Common myeloid progenitor, CD34-positive (primary cell): ENCODE measurements around the gene NAMPT.

Experiments
- CTCF ChIA-PET: fragments of 350-600 bp; sonication (Branson Sonifier 250); formaldehyde crosslinking; loops from one replicate; lab custom pipeline; 2021; ENCODE audit warnings: antibody characterized with exemption; lab: Charles Lee
- POLR2A ChIA-PET: fragments of 350-600 bp; sonication (Branson Sonifier 250); formaldehyde crosslinking; loops from one replicate; lab custom pipeline; 2021; ENCODE audit warnings: antibody characterized with exemption; lab: Charles Lee
- DNase-seq, 3 donors: peaks; one replicate each; pipeline versions ENCODE4 v3.0.0 to v3.0.0-alpha.2; 2013
- H3K27ac ChIP-seq, 2 experiments: 1 replicate in 1 of 2; 2 replicates in 1 of 2; pipeline ENCODE4 v1.7.0; 2013; ENCODE audit warnings: inconsistent platforms in 2 of 2, low read length in 2 of 2, mild to moderate bottlenecking in 2 of 2, low read depth in 1 of 2, moderate library complexity in 1 of 2; ENCODE audit not compliant: severe bottlenecking in 2 of 2, insufficient read depth in 1 of 2, poor library complexity in 1 of 2
- H3K27me3 ChIP-seq, 5 experiments: replicated peaks in 2 of 5; 1 replicate in 3 of 5; 2 replicates in 2 of 5; pipeline versions ENCODE4 v1.6.1 to v1.7.0; 2013; ENCODE audit warnings: low read length in 4 of 5, mild to moderate bottlenecking in 2 of 5, moderate library complexity in 2 of 5, inconsistent platforms in 1 of 5; ENCODE audit not compliant: insufficient read depth in 5 of 5, control insufficient read depth in 4 of 5
- H3K36me3 ChIP-seq, 4 experiments: 1 replicate in 2 of 4; 2 replicates in 2 of 4; pipeline versions ENCODE4 v1.6.1 to v1.7.0; 2013; ENCODE audit warnings: low read length in 3 of 4, control low read depth in 1 of 4, mild to moderate bottlenecking in 1 of 4; ENCODE audit not compliant: control insufficient read depth in 4 of 4, insufficient read depth in 4 of 4
- H3K4me1 ChIP-seq, 4 experiments: 1 replicate in 3 of 4; 2 replicates in 1 of 4; pipeline versions ENCODE4 v1.6.1 to v1.7.1; 2013; ENCODE audit warnings: low read length in 3 of 4, mild to moderate bottlenecking in 3 of 4, control low read depth in 1 of 4, inconsistent platforms in 1 of 4, moderate library complexity in 1 of 4; ENCODE audit not compliant: control insufficient read depth in 4 of 4, insufficient read depth in 4 of 4; ENCODE audit errors: control extremely low read depth in 1 of 4
- H3K4me3 ChIP-seq, 7 experiments: 1 replicate in 4 of 7; 2 replicates in 3 of 7; pipeline versions ENCODE4 v1.5.1 to v1.7.0; 2013; ENCODE audit warnings: mild to moderate bottlenecking in 7 of 7, low read length in 6 of 7, moderate library complexity in 6 of 7, inconsistent platforms in 2 of 7, low read depth in 2 of 7, control low read depth in 1 of 7; ENCODE audit not compliant: insufficient read depth in 4 of 7, control insufficient read depth in 1 of 7; ENCODE audit errors: extremely low read depth in 1 of 7
- H3K9me3 ChIP-seq, 5 experiments: 1 replicate in 4 of 5; 2 replicates in 1 of 5; pipeline versions ENCODE4 v1.6.1 to v1.7.1; 2013; ENCODE audit warnings: low read length in 4 of 5, mild to moderate bottlenecking in 2 of 5, inconsistent platforms in 1 of 5, low read depth in 1 of 5, moderate library complexity in 1 of 5; ENCODE audit not compliant: control insufficient read depth in 4 of 5, insufficient read depth in 2 of 5; ENCODE audit errors: control extremely low read depth in 1 of 5
- WGBS: methylation state at CpG from one replicate; pipeline ENCODE4 v1.1.5; 2013; ENCODE audit not compliant: insufficient coverage; 5-methylcytosine and 5-hydroxymethylcytosine counted together

Gene NAMPT

GRCh38 chr7:106222545-106222944 lies 62.2 kb downstream of the NAMPT start:
- ChIA-PET CTCF (no interaction called here), POLR2A (no interaction called here)
- no CpG with 5 or more reads among the region's 2 CpGs for WGBS
- Histone ChIP-seq H3K9me3 (no peaks in the 10 kb centered on the region), H3K4me1 (no peaks in the 10 kb centered on the region), H3K36me3 (no peaks in the 10 kb centered on the region), H3K27ac (no peak overlapping the region), H3K27me3 (peaks cover 0 to 7% (median 2%) of the 10 kb centered on the region in 5 experiments), H3K4me3 (no peak overlapping the region)
- no peak for DNase-seq

- H3K36me3 ChIP-seq, result no peaks in the 10 kb centered on the region
- no peaks in the 10 kb centered on the region for H3K9me3 ChIP-seq
- no peak for DNase-seq
- peaks cover 0 to 7% (median 2%) of the 10 kb centered on the region in 5 experiments for H3K27me3 ChIP-seq
- H3K4me1 ChIP-seq, result no peaks in the 10 kb centered on the region
- H3K4me3 ChIP-seq, result no peak overlapping the region
- no peak overlapping the region for H3K27ac ChIP-seq
- CTCF ChIA-PET, result interaction anchor here (0.6 kb wide), 1 partner anchor 521 kb away, joined by 3 read pairs; no protein-coding TSS in a partner anchor
- POLR2A ChIA-PET, result no interaction called here
- WGBS, result 86% methylated on average over 1 of the region's 3 CpGs
Observed at GRCh38 chr7:106220307-106220706, 64.5 kb downstream of the NAMPT start.

DNA sequence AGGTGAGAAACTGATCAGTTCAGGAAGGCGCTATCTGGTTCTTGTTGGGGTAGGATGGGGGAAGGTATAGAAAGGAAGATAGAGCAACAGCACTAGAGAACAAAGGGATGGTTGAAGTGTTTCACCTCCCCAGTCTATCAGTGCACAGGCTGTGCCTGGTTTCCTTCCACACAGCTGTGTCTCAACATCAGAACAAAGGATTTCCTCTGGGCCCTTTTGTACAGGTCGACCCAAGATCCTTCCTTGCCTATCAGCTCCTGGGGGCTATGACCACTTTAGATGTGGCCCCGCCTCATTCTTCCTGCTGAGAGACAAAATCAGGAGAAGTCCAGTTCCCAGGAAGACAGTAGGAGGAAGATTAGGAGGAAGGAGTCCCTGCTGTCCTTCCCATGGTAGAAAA lies 65.6 kb downstream of the NAMPT start:
- H3K27me3 ChIP-seq, result peaks cover 0 to 4% (median 0%) of the 10 kb centered on the region in 5 experiments
- H3K4me3 ChIP-seq, result no peak overlapping the region
- 80% methylated on average over 2 of the region's 3 CpGs for WGBS
- CTCF ChIA-PET, result no interaction called here
- DNase-seq, result no peak
- POLR2A ChIA-PET, result no interaction called here
- H3K27ac ChIP-seq, result no peak overlapping the region
- H3K36me3 ChIP-seq, result no peaks in the 10 kb centered on the region
- no peaks in the 10 kb centered on the region for H3K4me1 ChIP-seq
- H3K9me3 ChIP-seq, result no peaks in the 10 kb centered on the region

- CTCF ChIA-PET, result no interaction called here
- Histone ChIP-seq H3K36me3 (no peaks in the 10 kb centered on the region), H3K27ac (no peak overlapping the region), H3K9me3 (no peaks in the 10 kb centered on the region), H3K4me1 (no peaks in the 10 kb centered on the region), H3K27me3 (peaks cover 0 to 4% (median 0%) of the 10 kb centered on the region in 5 experiments), H3K4me3 (no peak overlapping the region)
- 97% methylated on average over 3 of the region's 3 CpGs for WGBS
- POLR2A ChIA-PET, result no interaction called here
- no peak for DNase-seq
Observed at GRCh38 chr7:106218546-106218945, 66.2 kb downstream of the NAMPT start.

- Histone ChIP-seq H3K9me3 (no peaks in the 10 kb centered on the region), H3K4me3 (no peak overlapping the region), H3K27ac (no peak overlapping the region), H3K4me1 (no peaks in the 10 kb centered on the region), H3K27me3 (peaks cover 0 to 4% (median 0%) of the 10 kb centered on the region in 5 experiments), H3K36me3 (no peaks in the 10 kb centered on the region)
- CTCF ChIA-PET, result no interaction called here
- WGBS, result 89% methylated on average over 6 of the region's 8 CpGs
- DNase-seq, result no peak
- POLR2A ChIA-PET, result no interaction called here
Observed at GRCh38 chr7:106216923-106217542, 67.8 kb downstream of the NAMPT start.

GRCh38 chr7:106216517-106216922 lies 68.3 kb downstream of the NAMPT start:
- DNase-seq, result peak; percentile 9 to 39 (median 36)
- peaks cover 0 to 4% (median 0%) of the 10 kb centered on the region in 5 experiments for H3K27me3 ChIP-seq
- H3K4me1 ChIP-seq, result no peaks in the 10 kb centered on the region
- CTCF ChIA-PET, result interaction anchor here (0.7 kb wide), 1 partner anchor 164 kb away, joined by 5 read pairs; no protein-coding TSS in a partner anchor
- H3K27ac ChIP-seq, result peak overlapping the region in 1 of 2 experiments; percentile 61
- H3K9me3 ChIP-seq, result no peaks in the 10 kb centered on the region
- WGBS, result no CpG with 5 or more reads among the region's 2 CpGs
- no peaks in the 10 kb centered on the region for H3K36me3 ChIP-seq
- POLR2A ChIA-PET, result interaction anchor here (0.6 kb wide), 1 partner anchor 16 kb away, joined by 4 read pairs; no protein-coding TSS in a partner anchor
- no peak overlapping the region for H3K4me3 ChIP-seq

DNA sequence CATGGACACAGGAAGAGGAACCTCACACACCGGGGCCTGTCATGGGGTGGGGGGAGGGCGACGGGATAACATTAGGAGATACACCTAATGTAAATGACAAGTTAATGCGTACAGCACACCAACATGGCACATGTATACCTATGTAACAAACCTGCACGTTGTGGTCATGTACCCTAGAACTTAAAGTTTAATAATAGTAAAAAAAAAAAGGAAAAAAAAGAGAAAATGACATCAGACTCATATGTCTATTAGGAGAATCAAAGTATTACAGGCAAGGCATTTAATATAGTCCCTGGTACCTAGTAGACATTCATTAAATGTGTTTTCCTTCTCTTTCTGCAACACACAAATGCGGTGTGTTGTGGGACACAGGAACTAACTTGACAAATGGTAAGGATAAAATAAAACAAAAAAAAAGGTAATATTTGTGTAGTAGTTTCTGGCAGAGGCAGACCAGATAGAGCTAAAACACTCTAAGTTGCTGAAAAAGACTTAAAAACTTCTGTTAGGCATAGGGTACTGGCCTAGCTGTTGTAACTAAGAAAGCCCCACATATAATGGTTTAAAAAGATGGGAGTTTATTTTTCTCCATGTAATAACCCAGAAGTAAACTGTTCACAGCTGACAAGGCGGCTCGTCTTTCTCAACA lies 68.8 kb downstream of the NAMPT start:
- Histone ChIP-seq H3K27ac (peak overlapping the region in 1 of 2 experiments; percentile 61), H3K27me3 (peaks cover 0 to 4% (median 0%) of the 10 kb centered on the region in 5 experiments), H3K36me3 (no peaks in the 10 kb centered on the region), H3K4me1 (no peaks in the 10 kb centered on the region), H3K4me3 (no peak overlapping the region), H3K9me3 (no peaks in the 10 kb centered on the region)
- ChIA-PET CTCF (interaction anchor here (0.7 kb wide), 1 partner anchor 165 kb away, joined by 5 read pairs; no protein-coding TSS in a partner anchor), POLR2A (interaction anchor here (0.6 kb wide), 1 partner anchor 15 kb away, joined by 4 read pairs; no protein-coding TSS in a partner anchor)
- no peak for DNase-seq
- no CpG with 5 or more reads among the region's 8 CpGs for WGBS
